GM21723 (cell line): ENCODE data around the gene RNU11.
"Not testable (repeated sequence)": the region's sequence is repeated elsewhere in the genome, so short reads cannot be mapped to it uniquely, and the experiment has no call there.

Experiments used
- ATAC-seq: cut with Tn5 transposase; IDR thresholded peaks from one replicate; pipeline ENCODE4 v1.9.1; 2021; ENCODE audit warnings: mild to moderate bottlenecking, moderate library complexity; ENCODE audit not compliant: unreplicated experiment

Gene RNU11

DNA sequence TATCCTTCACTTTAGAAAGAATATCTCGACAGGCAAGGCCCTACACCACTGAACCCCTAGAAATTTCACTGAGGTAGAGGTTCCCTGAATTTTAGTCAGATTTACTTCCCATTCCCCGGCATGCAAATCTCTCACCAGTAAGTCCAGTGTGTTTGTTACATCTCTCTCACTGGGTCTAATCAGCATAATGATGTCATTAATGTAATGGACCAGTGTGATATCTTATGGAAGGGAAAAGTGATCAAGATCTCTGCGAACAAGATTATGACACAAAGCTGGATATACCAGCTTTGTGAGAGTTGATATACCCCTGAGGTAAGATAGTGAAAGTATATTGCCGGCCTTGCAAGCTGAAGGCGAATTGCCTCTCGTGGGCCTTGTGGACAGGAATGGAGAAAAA, 7.9 kb downstream of the RNU11 start:
- no peak for ATAC-seq

DNA sequence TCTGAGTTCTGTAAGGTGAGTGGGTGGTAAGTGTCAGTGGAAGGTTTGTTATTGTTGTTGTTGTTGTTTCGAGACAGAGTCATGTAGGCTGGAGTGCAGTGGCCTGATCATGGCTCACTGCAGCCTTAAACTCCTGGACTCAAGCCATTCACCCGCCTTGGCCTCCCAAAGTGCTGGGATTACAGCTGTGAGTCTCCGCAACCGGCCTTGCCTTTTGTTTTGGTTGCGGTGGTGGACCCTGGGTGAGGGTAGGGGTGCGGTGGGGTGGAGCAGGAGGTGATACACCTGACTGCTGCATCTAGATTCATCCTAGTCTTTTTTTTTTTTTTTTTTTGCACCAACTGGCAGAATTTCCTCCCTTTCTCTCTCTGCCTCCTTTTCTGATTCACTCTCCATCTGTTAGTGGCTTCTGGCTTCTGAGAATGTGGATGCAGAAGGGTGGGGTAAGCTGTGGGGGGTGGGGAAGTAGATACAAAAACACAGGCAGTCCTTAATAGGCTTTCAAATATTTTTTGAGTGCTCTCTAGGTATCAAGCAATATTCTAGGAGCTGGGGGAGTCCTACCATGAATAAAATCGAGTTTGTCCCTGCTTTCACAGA, 15.6 kb downstream of the RNU11 start:
- no peak for ATAC-seq

DNA sequence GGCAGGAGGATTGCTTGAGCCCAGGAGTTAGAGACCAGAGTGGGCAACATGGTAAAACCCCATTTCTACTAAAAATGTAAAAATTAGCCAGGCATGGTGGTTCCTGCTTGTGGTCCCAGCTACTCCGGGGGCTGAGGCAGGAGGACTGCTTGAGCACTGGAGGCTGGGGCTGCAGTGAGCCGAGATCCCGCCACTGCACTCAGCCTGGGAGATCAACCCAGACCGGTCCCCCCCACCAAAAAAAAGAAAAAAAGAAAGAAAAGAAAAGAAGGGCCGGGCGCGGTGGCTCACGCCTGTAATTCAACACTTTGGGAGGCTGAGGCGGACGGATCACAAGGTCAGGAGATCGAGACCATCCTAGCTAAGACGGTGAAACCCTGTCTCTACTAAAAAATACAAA, 18.4 kb downstream of the RNU11 start:
- no peak for ATAC-seq

DNA sequence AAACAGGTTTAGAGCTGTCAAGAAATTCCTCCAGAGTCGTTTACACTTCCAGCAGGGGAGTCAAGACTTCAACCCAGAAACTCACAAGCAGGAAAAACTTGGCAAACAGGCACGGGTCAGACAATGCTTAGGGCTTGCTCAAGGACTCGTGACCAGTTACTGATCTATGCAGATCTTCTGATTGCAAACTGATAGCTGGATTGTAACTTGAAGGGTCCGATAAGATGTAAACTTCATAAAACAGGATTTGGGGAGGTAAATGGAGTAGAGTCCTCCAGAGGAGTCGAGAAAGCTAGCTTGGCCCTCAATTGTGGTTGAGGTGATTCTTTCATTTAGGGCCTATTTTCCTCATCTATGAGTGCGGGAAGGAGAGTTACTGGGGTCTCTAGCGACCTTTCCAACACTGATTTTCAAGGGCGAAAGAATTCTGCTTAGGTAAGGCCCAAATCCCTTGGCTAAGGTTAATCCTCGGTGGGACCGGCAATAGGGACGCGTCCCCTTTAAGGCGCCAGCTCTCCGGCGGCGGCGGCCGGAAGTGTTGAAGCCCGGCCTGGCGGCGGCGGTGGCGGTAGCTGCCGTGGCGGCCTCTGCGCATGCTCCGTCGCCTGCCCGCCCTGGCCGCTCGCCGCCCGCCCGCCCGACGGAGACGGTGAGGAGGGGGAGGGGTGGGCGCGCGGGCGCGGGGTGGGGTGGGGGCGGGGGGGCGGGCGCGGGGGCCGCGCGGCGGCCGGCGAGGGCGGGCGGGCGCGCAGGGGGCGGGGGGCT, 20.0 kb downstream of the RNU11 start, which contains the start of gene GMEB1:
Gene GMEB1 (plus strand): TSS at position 594 of the 765 bp plus-strand sequence. CDS start 14,829 bp downstream, outside the sequence.
- peak; percentile 75 for ATAC-seq

DNA sequence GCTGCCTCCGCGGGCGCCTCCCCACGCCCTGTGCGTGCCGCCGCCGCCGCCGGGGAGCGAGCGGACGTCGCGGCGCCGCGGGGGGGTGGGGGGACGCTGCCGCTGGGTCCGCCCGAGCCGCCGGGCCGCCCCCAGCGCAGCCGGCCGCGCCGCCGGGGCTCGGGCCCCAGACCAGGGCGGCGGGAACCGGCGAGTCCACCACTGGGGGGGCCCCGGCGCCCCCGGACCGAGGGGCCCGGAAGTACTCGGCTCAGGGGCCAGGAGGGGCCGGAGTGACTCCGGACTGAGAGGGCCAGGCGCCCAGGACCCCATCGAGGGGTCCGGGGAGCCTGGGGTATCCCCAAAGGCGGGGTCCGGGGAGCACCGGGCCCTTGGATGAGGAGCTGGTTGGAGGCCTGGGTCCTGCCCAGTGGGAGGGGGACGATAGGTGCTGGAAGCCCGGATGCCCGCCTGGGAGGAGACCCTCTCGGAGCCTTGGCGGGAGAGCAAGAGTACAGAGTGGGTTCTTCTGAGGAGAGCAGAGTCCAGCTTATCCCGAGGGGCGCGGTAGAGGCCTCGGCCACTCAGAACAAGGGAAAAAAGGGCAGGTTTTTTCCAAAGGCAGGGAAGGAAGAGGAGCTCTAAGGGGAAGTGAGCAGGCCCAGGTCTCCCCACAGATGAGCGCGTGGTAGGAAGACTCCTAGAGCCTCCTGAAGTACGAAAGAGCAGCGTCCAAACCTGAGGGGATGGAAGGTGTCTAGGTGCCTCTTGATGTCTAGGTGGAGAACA, 20.7 kb downstream of the RNU11 start:
- peak; percentile 44 for ATAC-seq

DNA sequence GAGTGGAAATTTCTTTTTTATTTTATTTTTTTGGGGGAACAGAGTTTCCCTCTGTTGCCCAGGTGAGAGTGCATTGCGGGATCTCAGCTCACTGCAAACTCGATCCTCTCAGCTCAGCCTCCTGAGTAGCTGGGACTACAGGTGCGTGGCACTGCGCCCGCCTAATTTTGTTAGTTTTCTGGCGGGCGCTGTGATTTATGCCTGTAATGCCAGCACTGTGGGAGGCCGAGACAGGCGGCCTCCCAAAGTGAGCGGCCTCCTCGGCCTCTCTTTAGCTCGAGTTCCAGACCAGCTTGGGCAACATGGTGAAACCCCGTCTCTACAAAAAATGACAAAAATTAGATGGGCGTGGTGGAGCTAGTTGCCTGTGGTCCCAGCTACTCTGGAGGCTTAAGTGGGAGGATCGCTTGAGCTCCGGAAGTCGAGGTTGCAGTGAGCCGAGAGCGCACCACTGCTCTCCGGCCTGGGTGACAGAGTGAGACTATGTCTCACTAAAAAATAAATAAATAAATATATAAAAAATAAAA, 22.9 kb downstream of the RNU11 start:
- ATAC-seq: no peak

DNA sequence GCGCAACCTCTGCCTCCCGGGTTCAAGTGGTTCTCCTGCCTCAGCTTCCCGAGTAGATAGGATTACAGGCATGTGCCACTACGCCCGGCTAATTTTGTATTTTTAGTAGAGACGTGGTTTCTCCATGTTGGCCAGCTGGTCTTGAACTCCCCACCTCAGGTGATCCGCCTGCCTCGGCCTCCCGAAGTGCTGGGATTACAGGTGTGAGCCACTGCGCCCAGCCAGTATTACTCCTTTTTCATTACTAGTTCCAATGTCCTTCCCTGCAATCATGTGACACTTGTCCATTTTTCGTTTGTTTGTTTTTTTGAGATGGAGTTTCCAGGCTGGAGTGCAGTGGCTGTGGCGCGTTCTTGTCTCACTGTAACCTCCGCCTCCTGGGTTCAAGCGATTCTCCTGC, 24.6 kb downstream of the RNU11 start:
- not testable (repeated sequence) for ATAC-seq

DNA sequence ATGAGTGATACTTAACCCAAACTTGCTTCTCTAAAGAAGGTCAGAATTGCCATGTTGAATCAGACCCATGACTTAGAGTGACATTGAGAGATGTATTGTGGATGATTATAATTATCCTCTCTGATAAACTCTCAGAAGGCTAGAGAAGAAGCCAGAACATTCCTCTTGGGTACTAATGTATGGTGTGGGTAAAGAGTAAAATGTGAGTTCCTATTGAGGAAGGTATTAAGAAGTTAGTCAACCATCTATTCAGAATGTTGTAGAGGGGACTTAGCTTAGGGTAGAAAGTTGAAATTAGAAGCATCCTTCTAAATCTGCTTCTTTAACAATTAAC, 27.5 kb downstream of the RNU11 start:
- ATAC-seq: no peak

DNA sequence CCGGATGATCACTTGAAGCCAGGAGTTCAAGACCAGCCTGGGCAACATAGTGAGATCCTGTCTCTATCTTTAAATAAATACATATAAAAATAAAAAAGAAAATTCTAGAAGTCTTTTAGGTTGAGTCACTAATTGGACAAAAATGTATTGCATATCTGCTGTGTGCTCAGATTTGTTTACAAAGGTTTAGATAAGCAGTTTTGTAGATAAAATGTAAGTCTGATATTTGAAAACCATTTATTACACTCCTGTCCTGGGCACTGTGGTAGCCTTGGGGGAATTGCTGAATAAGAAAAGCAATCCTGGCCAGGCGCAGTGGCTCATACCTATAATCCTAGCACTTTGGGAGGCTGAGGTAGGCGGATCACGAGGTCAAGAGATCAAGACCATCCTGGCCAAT, 31.8 kb downstream of the RNU11 start:
- ATAC-seq: no peak

DNA sequence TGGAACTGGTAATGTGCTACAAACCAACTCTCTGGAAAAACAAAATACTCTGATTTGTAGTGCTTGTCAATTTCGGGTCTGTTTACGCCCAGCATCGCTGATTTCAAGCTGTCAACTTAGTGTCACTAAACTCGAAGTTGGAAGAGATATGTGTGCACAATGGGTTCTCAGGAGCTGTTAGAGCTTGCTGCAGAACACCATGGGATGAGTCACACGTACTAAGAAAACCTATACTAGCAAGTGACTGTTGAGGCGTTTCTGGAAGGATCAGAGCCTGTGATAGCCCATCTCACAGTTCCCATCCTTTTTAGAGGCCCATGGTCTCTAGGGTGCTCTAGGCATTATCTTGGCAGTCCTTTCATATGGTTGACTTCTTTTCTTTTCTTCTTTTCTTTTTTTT, 34.4 kb downstream of the RNU11 start:
- ATAC-seq: no peak

DNA sequence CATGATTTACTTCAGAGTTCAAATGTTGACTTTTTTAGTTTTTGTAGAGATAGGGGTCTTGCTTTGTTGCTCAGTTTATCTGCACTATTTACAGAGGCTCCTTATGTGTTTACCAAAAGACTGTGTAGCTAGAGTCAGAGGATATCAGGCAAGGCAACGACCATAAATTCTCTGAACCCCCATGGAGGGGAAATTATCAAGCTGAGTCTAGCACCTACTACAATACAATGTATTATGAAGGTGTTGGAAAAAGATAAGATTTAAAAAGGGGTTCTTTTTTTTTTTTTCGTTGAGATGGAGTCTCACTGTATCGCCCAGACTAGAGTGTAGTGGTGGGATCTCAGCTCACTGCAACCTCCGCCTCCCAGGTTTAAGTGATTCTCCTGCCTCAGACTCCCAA, 36.5 kb downstream of the RNU11 start:
- ATAC-seq: no peak

DNA sequence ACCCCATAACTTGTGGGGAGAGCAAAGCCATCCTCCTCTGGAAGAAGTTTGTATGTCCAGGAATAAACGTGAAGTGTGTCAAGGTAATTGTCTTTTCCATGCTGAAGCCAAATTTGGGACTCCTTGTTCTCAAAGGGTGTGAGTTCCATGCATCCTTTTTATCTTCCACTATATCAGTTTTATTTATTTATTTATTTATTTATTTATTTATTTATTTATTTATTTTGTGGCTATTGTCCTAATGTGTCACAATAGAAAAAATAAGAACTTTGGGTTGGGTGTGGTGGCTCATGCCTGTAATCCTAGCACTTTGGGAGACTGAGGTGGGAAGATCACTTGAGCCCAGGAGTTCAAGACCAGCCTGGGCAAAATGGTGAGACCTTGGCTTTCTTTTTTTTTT, 43.2 kb downstream of the RNU11 start:
- ATAC-seq: not testable (repeated sequence)
